GM21447 (cell line): ENCODE data around the gene TENT5A.
A peak's percentile ranks its signal among the peaks of the same experiment; 100 is the strongest.
"Not testable (repeated sequence)": the region's sequence is repeated elsewhere in the genome, so short reads cannot be mapped to it uniquely, and the experiment has no call there.

Source experiments
- ATAC-seq: cut with Tn5 transposase; IDR thresholded peaks from one replicate; pipeline ENCODE4 v1.9.1; 2021; ENCODE audit not compliant: unreplicated experiment

Gene TENT5A

GRCh38 chr6:81752084-81752920, at the start of gene TENT5A:
Gene TENT5A (minus strand): TSS chr6:81752681. CDS start chr6:81752141, 540 bp downstream.
- peak; percentile 76 for ATAC-seq

- no peak for ATAC-seq
Measured at GRCh38 chr6:81801489-81801888, 49.0 kb upstream of the TENT5A start.

GRCh38 chr6:81800666-81801065, 48.2 kb upstream of the TENT5A start:
- ATAC-seq, result no peak

GRCh38 chr6:81799323-81799722, 46.8 kb upstream of the TENT5A start:
- no peak for ATAC-seq

- ATAC-seq, result no peak
Measured at GRCh38 chr6:81797591-81797990, 45.1 kb upstream of the TENT5A start.

GRCh38 chr6:81795890-81796289, 43.4 kb upstream of the TENT5A start:
- ATAC-seq, result no peak

GRCh38 chr6:81793821-81794475, 41.5 kb upstream of the TENT5A start:
- no peak for ATAC-seq

- no peak for ATAC-seq
Measured at GRCh38 chr6:81792826-81793225, 40.3 kb upstream of the TENT5A start.

GRCh38 chr6:81791756-81792155, 39.3 kb upstream of the TENT5A start:
- ATAC-seq, result no peak

GRCh38 chr6:81790034-81790433, 37.6 kb upstream of the TENT5A start:
- no peak for ATAC-seq

GRCh38 chr6:81789291-81789690, 36.8 kb upstream of the TENT5A start:
- no peak for ATAC-seq

GRCh38 chr6:81788748-81789147, 36.3 kb upstream of the TENT5A start:
- no peak for ATAC-seq

GRCh38 chr6:81787313-81788068, 35.0 kb upstream of the TENT5A start:
- no peak for ATAC-seq

GRCh38 chr6:81786150-81786549, 33.7 kb upstream of the TENT5A start:
- no peak for ATAC-seq

- ATAC-seq, result no peak
Measured at GRCh38 chr6:81785377-81785776, 32.9 kb upstream of the TENT5A start.

GRCh38 chr6:81783893-81784292, 31.4 kb upstream of the TENT5A start:
- ATAC-seq, result no peak

GRCh38 chr6:81781624-81782023, 29.1 kb upstream of the TENT5A start:
- ATAC-seq, result no peak

- no peak for ATAC-seq
Measured at GRCh38 chr6:81777586-81778268, 25.2 kb upstream of the TENT5A start.

- ATAC-seq, result not testable (repeated sequence)
Measured at GRCh38 chr6:81776219-81776618, 23.7 kb upstream of the TENT5A start.

GRCh38 chr6:81774542-81774941, 22.1 kb upstream of the TENT5A start:
- ATAC-seq, result no peak

GRCh38 chr6:81773887-81774286, 21.4 kb upstream of the TENT5A start:
- no peak for ATAC-seq
